Activated T-cell treated with anti-CD3 and anti-CD28 coated beads, Interleukin-2, amount 50 U/mL, for 4 hours (primary cell): ENCODE results near the gene BGLAP. TPM values are rescaled to one million over a fixed set of nuclear protein-coding genes. Genes with fewer than 3 reads are reported as not detected.

Experiments used
- ATAC-seq, 2 donors: fragments of 200-7000 bp; cut with Tn5 transposase; one replicate each; pipeline ENCODE4 v1.10.0; 2021
- DNase-seq: peaks from one replicate; pipeline ENCODE4 v3.0.0-alpha.2; 2020
- H3K27me3 Mint-ChIP-seq: one replicate; pipeline ENCODE4 v1.8.0; 2021; ENCODE audit warnings: low read depth, mixed read lengths
- H3K36me3 Mint-ChIP-seq: one replicate; pipeline ENCODE4 v1.8.0; 2022; ENCODE audit warnings: mixed read lengths; ENCODE audit not compliant: insufficient read depth
- H3K4me1 Mint-ChIP-seq: one replicate; pipeline ENCODE4 v1.8.0; 2021; ENCODE audit warnings: low read depth, mixed read lengths
- H3K4me3 Mint-ChIP-seq: one replicate; pipeline ENCODE4 v1.8.0; 2021; ENCODE audit warnings: mild to moderate bottlenecking, moderate library complexity, mixed read lengths
- H3K9me3 Mint-ChIP-seq: one replicate; pipeline ENCODE4 v1.8.0; 2021; ENCODE audit warnings: mixed read lengths
- total RNA-seq, 3 donors: library from RNA; stranded (reverse); gene quantifications; one replicate each; pipeline ENCODE4 v1.2.1, GENCODE V29; 2021

The BGLAP gene
- 1 to 10 TPM; 2.0 to 2.5 (median 2.4) TPM for total RNA-seq

GRCh38 chr1:156241926-156242325 is at the start of gene BGLAP:
BGLAP (plus strand) TSS chr1:156242184; CDS start chr1:156242232, 48 bp downstream.
- Mint-ChIP-seq H3K27me3 (no peaks in the 10 kb centered on the region), H3K9me3 (no peaks in the 10 kb centered on the region), H3K36me3 (peaks cover 13% of the 10 kb centered on the region), H3K4me1 (peaks cover 15% of the 10 kb centered on the region), H3K4me3 (no peak within 1 kb of the TSS)
- no peak for ATAC-seq
- DNase-seq: no peak

- ATAC-seq: no peak
- H3K27me3 Mint-ChIP-seq: no peaks in the 10 kb centered on the region
- H3K4me1 Mint-ChIP-seq: peaks cover 46% of the 10 kb centered on the region
- H3K36me3 Mint-ChIP-seq: peaks cover 19% of the 10 kb centered on the region
- peak overlapping the region; percentile 99 for H3K4me3 Mint-ChIP-seq
- no peaks in the 10 kb centered on the region for H3K9me3 Mint-ChIP-seq
- DNase-seq: no peak
Observed at GRCh38 chr1:156193208-156193487, 48.8 kb upstream of the BGLAP start.

DNA sequence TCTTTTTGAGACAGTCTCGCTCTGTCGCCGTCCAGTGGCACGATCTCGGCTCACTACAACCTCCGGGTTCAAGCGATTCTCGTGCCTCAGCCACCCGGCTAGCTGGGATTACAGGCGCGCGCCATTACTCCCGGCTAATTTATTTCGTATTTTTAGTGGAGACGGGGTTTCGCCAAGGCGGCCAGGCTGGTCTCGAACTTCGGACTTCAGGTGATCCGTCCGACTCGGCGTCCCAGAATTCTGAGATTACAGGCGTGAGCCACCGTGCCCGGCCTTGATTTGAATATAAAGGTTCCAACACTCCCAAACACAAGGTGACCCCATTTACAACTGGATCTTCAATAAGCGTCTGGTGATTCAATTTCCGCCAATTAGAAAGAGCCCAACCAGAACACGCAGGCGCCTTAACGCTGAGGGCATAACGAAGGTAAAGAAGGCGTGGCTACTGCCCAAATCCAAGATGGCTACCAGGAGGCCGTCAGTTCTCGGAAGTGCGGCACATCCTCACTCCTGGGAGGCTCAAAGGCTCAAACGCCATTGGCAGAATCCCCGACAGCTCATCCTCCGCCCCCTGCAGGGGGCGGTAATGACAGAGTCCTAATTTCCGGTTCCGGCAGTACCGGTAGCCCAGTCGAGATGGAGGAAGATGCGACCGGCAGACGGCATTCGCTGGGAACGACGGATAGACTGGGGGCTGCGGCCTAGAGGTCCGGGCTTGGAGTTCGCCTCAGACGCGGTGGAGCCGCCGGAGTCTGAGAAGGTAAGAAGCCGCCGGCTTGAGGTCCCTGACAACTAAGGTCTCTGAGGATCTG is 48.3 kb upstream of the BGLAP start, which contains the start of gene SLC25A44:
TSS of gene SLC25A44 (plus strand) at position 617 of the 812 bp plus-strand sequence. CDS start 5,744 bp downstream, outside the sequence.
- peak within 1 kb of the TSS; percentile 99 for H3K4me3 Mint-ChIP-seq
- peak; percentile 94 for DNase-seq
- H3K36me3 Mint-ChIP-seq: peaks cover 21% of the 10 kb centered on the region
- H3K27me3 Mint-ChIP-seq: no peaks in the 10 kb centered on the region
- peak; percentile 97 for ATAC-seq
- H3K9me3 Mint-ChIP-seq: no peaks in the 10 kb centered on the region
- peaks cover 51% of the 10 kb centered on the region for H3K4me1 Mint-ChIP-seq

- Mint-ChIP-seq H3K27me3 (no peaks in the 10 kb centered on the region), H3K36me3 (peaks cover 27% of the 10 kb centered on the region), H3K4me1 (peaks cover 57% of the 10 kb centered on the region), H3K9me3 (no peaks in the 10 kb centered on the region), H3K4me3 (peak overlapping the region; percentile 99)
- ATAC-seq: peak; percentile 12 to 18
- DNase-seq: no peak
Observed at GRCh38 chr1:156194300-156194652, 47.7 kb upstream of the BGLAP start.

- H3K27me3 Mint-ChIP-seq: no peaks in the 10 kb centered on the region
- peaks cover 71% of the 10 kb centered on the region for H3K4me1 Mint-ChIP-seq
- peaks cover 41% of the 10 kb centered on the region for H3K36me3 Mint-ChIP-seq
- no peak for DNase-seq
- peak overlapping the region; percentile 99 for H3K4me3 Mint-ChIP-seq
- ATAC-seq: no peak
- H3K9me3 Mint-ChIP-seq: no peaks in the 10 kb centered on the region
Observed at GRCh38 chr1:156195853-156196252, 46.1 kb upstream of the BGLAP start.

- Mint-ChIP-seq H3K9me3 (no peaks in the 10 kb centered on the region), H3K27me3 (no peaks in the 10 kb centered on the region), H3K36me3 (peaks cover 41% of the 10 kb centered on the region), H3K4me3 (peak overlapping the region; percentile 99), H3K4me1 (peaks cover 71% of the 10 kb centered on the region)
- DNase-seq (no peak), ATAC-seq (no peak)
Observed at GRCh38 chr1:156196445-156196844, 45.5 kb upstream of the BGLAP start.

DNA sequence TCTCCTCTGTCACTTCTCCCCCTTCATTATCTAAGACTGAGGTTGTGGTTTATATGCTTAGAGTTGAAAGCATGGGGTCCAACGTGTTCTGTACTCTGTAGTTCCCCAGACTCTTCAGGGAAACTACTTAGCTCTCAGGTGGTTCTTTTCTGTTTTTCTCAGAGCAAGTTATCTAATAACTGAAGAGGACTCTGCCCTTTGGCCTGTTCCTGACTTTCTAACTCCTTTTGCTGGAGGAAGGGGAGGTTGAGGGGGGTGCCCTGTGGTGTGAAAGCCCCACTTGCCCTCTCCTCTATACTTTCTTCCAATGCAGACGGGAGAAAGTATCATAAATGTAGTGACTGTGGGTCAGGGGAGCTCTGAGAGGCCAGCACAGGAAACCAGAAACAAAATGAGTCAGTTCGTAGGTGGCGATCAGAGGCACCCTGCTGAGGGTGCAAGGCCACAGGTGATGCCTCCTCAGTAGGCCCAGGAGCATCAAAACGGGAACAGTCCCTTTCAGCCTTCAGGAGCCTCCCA is 43.1 kb upstream of the BGLAP start:
- Mint-ChIP-seq H3K4me3 (peak overlapping the region; percentile 73), H3K27me3 (no peaks in the 10 kb centered on the region), H3K9me3 (no peaks in the 10 kb centered on the region), H3K36me3 (peaks cover 40% of the 10 kb centered on the region), H3K4me1 (peaks cover 59% of the 10 kb centered on the region)
- DNase-seq (no peak), ATAC-seq (peak; percentile 71 to 77)

DNA sequence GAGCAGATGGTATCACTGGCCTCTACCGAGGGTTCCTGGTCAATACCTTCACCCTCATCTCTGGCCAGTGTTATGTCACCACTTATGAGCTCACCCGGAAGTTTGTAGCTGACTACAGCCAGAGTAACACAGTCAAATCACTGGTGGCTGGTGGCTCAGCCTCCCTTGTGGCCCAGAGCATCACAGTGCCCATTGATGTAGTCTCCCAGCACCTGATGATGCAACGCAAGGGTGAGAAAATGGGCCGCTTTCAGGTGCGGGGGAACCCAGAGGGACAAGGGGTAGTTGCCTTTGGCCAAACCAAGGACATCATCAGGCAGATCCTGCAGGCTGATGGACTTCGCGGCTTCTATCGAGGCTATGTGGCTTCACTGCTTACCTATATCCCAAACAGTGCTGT is 41.9 kb upstream of the BGLAP start:
- H3K36me3 Mint-ChIP-seq: peaks cover 37% of the 10 kb centered on the region
- DNase-seq (no peak), ATAC-seq (no peak)
- no peaks in the 10 kb centered on the region for H3K27me3 Mint-ChIP-seq
- H3K4me1 Mint-ChIP-seq: peaks cover 51% of the 10 kb centered on the region
- H3K9me3 Mint-ChIP-seq: no peaks in the 10 kb centered on the region
- peak overlapping the region; percentile 45 for H3K4me3 Mint-ChIP-seq

DNA sequence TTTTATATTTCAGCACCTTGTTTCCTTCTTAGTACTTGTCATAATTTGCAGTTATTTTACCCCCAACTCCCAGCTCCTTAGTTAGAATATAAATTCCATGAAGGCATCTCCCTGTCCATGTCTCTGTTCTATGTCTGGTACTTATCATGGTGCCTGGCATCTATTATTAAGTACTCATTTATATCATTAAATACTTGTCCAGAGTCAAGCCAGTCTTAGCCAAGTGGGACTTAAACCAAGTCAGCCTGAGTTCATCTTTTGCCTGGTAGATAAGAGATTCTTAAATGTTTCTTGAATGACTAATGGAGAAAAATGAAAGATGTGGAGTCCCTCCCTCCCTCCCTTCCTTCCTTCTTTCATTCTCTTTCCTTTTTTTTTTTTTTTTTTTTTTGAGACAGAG is 38.7 kb upstream of the BGLAP start:
- Mint-ChIP-seq H3K4me3 (no peak overlapping the region), H3K9me3 (no peaks in the 10 kb centered on the region), H3K4me1 (peaks cover 27% of the 10 kb centered on the region), H3K36me3 (peaks cover 34% of the 10 kb centered on the region), H3K27me3 (no peaks in the 10 kb centered on the region)
- DNase-seq (no peak), ATAC-seq (no peak)

DNA sequence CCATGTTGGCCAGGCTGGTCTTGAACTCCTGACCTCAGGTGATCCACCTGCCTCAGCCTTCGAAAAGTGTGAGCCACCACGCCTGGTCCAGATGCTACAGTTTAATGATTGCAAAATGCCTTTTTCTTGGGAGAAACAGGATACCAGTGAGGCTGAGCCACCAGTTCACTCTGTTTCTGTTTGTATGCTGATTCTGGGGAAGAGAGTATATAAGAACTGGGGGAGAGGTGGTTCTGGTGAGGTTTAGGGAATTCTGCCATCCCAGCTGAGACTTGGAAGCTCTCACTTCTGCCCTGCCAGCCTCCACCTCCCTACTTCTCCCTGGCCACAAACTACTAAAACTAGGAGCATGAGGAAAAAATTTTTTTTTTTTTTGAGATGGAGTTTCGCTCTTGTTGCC is 37.3 kb upstream of the BGLAP start:
- Mint-ChIP-seq H3K27me3 (no peaks in the 10 kb centered on the region), H3K36me3 (peaks cover 29% of the 10 kb centered on the region), H3K4me3 (no peak overlapping the region), H3K9me3 (no peaks in the 10 kb centered on the region), H3K4me1 (peaks cover 14% of the 10 kb centered on the region)
- DNase-seq (no peak), ATAC-seq (no peak)

- Mint-ChIP-seq H3K4me1 (peaks cover 28% of the 10 kb centered on the region), H3K4me3 (no peak overlapping the region), H3K36me3 (peaks cover 36% of the 10 kb centered on the region), H3K27me3 (no peaks in the 10 kb centered on the region), H3K9me3 (no peaks in the 10 kb centered on the region)
- no peak for DNase-seq
- no peak for ATAC-seq
Observed at GRCh38 chr1:156211243-156211642, 30.7 kb upstream of the BGLAP start.

DNA sequence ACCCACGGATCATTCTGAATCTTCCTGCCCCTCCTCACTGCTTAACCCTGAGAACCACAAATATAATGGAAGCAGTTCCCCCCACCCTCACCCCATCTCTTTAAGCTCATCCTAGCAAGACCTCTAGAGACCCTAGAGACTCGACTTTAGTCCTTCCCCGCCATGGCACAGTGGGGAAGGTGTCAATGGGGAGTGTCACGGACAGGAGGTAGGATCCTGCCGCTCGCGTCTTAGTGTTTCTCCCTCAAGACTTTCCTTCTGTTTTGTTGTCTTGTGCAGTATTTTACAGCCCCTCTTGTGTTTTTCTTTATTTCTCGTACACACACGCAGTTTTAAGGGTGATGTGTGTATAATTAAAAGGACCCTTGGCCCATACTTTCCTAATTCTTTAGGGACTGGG is 29.9 kb upstream of the BGLAP start:
- H3K4me3 Mint-ChIP-seq: peak overlapping the region; percentile 95
- peaks cover 36% of the 10 kb centered on the region for H3K36me3 Mint-ChIP-seq
- DNase-seq: no peak
- no peaks in the 10 kb centered on the region for H3K9me3 Mint-ChIP-seq
- H3K4me1 Mint-ChIP-seq: peaks cover 32% of the 10 kb centered on the region
- H3K27me3 Mint-ChIP-seq: no peaks in the 10 kb centered on the region
- ATAC-seq: no peak

GRCh38 chr1:156212833-156213643 is 28.9 kb upstream of the BGLAP start, which contains the start of gene PMF1:
PMF1 (plus strand) TSS chr1:156213007; CDS start chr1:156213016, 9 bp downstream.
- H3K27me3 Mint-ChIP-seq: no peaks in the 10 kb centered on the region
- peaks cover 41% of the 10 kb centered on the region for H3K4me1 Mint-ChIP-seq
- DNase-seq (peak; percentile 93), ATAC-seq (peak; percentile 93 to 95)
- peaks cover 34% of the 10 kb centered on the region for H3K36me3 Mint-ChIP-seq
- no peaks in the 10 kb centered on the region for H3K9me3 Mint-ChIP-seq
- H3K4me3 Mint-ChIP-seq: peak within 1 kb of the TSS; percentile 95

- Mint-ChIP-seq H3K4me1 (peaks cover 46% of the 10 kb centered on the region), H3K4me3 (peak overlapping the region; percentile 95), H3K9me3 (no peaks in the 10 kb centered on the region), H3K36me3 (peaks cover 34% of the 10 kb centered on the region), H3K27me3 (no peaks in the 10 kb centered on the region)
- ATAC-seq (no peak), DNase-seq (no peak)
Observed at GRCh38 chr1:156213644-156213966, 28.4 kb upstream of the BGLAP start.
